ENCODE data around the gene MEGF8.

MEGF8 gene

GRCh38 chr19:42370068-42370520, 44.7 kb downstream of the MEGF8 start:
- DNase-seq (ENCODE audit: low read depth) = no peak
- H3K4me3 ChIP-seq (ENCODE audit: low read depth, low read length) = no peak overlapping the region
- no peak for TF ChIP-seq CTCF (IDR thresholded peaks at IDR 0.05; ENCODE audit: insufficient read depth, low read depth, low read length, missing control alignments)

DNA sequence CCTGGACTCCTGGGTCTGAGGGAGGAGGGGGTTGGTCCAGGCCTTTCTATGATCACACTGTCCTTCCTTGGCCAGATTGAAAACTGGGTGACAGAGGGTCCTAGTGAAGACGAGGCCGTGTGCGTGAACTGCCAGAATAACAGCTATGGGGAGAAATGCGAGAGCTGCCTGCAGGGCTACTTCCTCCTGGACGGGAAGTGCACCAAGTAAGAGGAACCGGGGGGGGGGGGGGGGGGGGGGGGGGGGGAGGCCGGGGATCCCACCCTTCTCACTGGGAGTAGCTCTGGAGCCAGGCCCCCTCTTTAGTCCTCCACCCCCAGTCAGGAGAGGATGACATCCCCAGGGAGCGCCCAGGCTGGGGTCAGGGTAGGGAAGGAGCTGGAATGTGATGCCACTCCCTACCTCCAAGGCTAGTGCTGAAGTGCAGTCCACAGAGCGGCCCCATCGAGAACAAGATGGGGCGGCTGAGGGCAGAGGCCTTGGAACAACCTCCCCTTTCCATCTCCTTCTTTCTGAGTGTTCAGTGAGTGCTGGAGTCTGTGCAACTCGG, 45.3 kb downstream of the MEGF8 start:
- no peak overlapping the region for H3K4me3 ChIP-seq (ENCODE audit: low read depth, low read length)
- no peak for DNase-seq (ENCODE audit: low read depth)
- no peak for TF ChIP-seq CTCF (IDR thresholded peaks at IDR 0.05; ENCODE audit: insufficient read depth, low read depth, low read length, missing control alignments)

DNA sequence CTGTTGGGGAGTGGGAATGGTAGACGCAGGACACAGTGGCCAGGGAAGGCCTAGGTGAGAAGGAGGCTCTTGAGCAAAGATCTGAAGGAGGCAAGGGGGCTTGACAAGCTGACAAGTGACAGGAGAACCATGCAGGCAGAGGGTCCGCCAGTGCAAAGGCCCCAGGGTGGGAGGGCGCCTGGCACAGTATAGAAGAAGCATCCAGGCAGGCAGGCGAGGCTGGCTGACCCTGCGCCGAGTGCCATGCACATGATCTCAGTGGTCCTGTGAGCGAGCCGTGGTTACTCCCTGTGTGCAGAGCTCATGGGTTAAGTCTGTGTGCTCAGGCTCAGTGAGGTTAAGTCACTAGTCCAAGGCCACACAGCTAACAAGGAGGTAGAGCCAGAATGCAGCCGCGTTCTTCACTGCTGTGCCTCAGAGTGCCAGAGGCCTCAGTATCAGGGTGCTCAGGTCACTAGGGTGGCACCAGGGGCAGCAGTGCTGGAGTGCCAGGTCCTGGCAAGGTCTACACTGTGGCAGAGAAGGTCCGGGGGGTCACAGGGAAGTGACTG, 49.5 kb downstream of the MEGF8 start:
- no peak for DNase-seq (ENCODE audit: low read depth)
- H3K4me3 ChIP-seq (ENCODE audit: low read depth, low read length) = no peak overlapping the region
- no peak for TF ChIP-seq CTCF (IDR thresholded peaks at IDR 0.05; ENCODE audit: insufficient read depth, low read depth, low read length, missing control alignments)

DNA sequence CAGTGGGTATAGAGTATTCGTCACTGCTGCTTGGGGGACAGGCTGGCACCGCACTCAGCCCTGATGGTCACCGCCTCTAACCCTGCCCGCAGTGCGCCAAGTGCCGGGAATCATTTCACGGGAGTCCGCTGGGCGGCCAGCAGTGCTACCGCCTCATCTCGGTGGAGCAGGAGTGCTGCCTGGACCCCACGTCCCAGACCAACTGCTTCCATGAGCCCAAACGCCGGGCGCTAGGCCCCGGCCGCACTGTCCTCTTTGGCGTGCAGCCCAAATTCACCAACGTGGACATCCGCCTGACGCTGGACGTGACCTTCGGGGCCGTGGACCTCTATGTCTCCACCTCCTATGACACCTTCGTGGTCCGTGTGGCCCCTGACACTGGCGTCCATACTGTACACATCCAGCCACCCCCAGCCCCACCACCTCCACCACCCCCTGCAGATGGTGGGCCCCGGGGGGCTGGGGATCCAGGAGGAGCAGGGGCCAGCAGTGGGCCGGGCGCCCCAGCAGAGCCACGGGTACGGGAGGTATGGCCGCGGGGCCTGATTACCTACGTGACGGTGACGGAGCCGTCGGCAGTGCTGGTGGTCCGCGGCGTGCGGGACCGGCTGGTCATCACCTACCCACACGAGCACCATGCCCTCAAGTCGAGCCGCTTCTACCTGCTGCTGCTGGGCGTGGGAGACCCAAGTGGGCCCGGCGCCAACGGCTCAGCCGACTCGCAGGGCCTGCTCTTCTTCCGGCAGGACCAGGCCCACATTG, 50.2 kb downstream of the MEGF8 start:
- DNase-seq (ENCODE audit: low read depth) = no peak
- no peak overlapping the region for H3K4me3 ChIP-seq (ENCODE audit: low read depth, low read length)
- TF ChIP-seq CTCF (IDR thresholded peaks at IDR 0.05; ENCODE audit: insufficient read depth, low read depth, low read length, missing control alignments) = no peak

- TF ChIP-seq CTCF (IDR thresholded peaks at IDR 0.05; ENCODE audit: insufficient read depth, low read depth, low read length, missing control alignments) = no peak
- DNase-seq (ENCODE audit: low read depth) = no peak
- H3K4me3 ChIP-seq (ENCODE audit: low read depth, low read length) = no peak overlapping the region
Observed at GRCh38 chr19:42376177-42376555, 50.7 kb downstream of the MEGF8 start.

DNA sequence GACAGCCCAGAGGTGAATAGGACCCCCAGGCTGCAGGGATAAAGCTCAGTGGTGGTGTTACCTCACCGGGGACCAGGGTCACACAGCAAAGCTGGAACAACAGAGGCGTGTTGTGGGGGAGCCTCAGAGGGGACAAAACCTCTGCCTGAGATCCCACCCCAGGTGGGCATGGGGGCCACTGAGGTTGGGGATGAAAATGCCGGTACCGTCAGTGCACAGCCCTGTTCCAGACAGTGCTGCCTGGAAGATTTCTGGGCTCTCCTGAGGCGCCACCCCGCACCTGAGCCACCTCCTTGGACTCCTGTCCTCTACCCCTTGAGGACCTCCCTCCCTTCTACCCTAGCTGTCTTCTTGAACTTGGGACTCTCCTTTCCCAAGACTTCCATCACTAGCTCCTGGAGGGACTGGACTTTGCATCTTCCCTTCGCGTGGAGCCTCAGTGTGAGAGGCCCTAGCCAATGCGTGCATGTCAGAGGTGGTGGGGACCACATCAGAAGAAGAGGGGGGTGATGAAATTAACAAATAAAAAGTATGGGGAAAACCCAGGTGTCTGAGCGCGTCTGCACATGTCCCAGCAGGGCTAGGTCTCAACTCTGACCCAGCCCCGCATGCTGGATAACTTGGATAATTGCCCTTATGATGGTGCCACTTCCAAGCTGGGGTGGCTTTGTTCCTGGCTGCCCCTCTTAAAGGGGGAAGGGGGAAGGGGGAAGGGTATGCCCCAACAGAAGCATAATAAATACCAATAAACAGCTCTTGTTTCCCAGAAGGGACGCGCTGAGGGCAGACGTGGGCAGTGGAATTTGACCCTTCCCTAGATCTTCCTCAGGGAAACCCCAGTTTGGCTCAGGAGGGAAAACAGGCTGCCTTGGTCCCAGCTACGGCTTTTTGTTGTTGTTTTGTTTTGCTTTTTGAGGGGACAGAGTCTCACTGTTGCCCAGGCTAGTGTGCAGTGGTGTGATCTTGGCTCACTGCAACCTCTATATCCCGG, 53.1 kb downstream of the MEGF8 start:
- H3K4me3 ChIP-seq (ENCODE audit: low read depth, low read length) = no peak overlapping the region
- DNase-seq (ENCODE audit: low read depth) = no peak
- no peak for TF ChIP-seq CTCF (IDR thresholded peaks at IDR 0.05; ENCODE audit: insufficient read depth, low read depth, low read length, missing control alignments)
